Ramos (cell line): Measurements from ENCODE around the gene LCMT2.

Experiments used
- in situ Hi-C: fragments of 300-500 bp; cut with MboI; formaldehyde crosslinking; loops from one replicate; pipeline ENCODE4 v1.14.3; 2022; ENCODE audit warnings: low sequenced_read_pairs; ENCODE audit not compliant: unreplicated experiment

LCMT2 gene

GRCh38 chr15:43277231-43277823, 53.0 kb downstream of the LCMT2 start:
- in situ Hi-C loops, result no loop called here

GRCh38 chr15:43276563-43277200, 53.7 kb downstream of the LCMT2 start:
- in situ Hi-C loops, result no loop called here

GRCh38 chr15:43275740-43276562, 54.4 kb downstream of the LCMT2 start:
- in situ Hi-C loops, result no loop called here

- in situ Hi-C loops, result no loop called here
Measured at GRCh38 chr15:43274136-43274535, 56.2 kb downstream of the LCMT2 start.
